GM12873 (cell line): ENCODE measurements around the gene UBTFL1.

Experiments
- TF ChIP-seq, protein P1 (sequence below): IDR thresholded peaks from 2 replicates; pipeline ENCODE4 v1.5.1; 2012; ENCODE audit warnings: low read depth, mild to moderate bottlenecking, moderate library complexity, low read length, control low read depth; ENCODE audit not compliant: insufficient read depth; ENCODE audit errors: missing control alignments

The UBTFL1 gene

DNA sequence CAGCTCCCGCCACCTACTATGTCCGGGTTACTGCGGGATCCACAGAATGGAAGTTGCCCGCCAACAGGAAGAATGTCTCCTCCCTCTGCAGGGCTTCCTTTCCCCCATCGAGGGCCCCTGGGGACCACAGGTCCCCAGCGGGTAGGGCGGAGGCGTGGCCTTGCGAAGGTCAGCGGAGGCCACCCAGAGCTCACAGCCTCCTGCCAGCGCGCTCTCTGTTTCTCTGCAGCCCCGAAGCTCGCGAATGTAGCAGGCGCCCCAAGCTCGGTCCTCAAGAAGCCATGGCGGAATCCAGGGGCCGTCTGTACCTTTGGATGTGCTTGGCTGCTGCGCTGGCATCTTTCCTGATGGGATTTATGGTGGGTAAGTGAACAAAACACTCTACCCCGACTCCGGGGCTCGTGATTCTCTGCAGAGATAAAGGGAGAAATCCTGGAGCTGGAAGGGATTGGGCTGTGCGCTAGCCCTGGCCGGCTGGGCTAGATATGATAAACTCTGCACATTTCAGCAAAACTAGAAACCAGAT lies 48.8 kb downstream of the UBTFL1 start, which contains the start of gene NAALAD2:
Gene NAALAD2, plus strand, starts transcription at position 186 of the 526 bp plus-strand sequence. Its CDS starts 96 bp downstream, at position 282.
- TF ChIP-seq, protein P1, sequence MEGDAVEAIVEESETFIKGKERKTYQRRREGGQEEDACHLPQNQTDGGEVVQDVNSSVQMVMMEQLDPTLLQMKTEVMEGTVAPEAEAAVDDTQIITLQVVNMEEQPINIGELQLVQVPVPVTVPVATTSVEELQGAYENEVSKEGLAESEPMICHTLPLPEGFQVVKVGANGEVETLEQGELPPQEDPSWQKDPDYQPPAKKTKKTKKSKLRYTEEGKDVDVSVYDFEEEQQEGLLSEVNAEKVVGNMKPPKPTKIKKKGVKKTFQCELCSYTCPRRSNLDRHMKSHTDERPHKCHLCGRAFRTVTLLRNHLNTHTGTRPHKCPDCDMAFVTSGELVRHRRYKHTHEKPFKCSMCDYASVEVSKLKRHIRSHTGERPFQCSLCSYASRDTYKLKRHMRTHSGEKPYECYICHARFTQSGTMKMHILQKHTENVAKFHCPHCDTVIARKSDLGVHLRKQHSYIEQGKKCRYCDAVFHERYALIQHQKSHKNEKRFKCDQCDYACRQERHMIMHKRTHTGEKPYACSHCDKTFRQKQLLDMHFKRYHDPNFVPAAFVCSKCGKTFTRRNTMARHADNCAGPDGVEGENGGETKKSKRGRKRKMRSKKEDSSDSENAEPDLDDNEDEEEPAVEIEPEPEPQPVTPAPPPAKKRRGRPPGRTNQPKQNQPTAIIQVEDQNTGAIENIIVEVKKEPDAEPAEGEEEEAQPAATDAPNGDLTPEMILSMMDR, result no peak

DNA sequence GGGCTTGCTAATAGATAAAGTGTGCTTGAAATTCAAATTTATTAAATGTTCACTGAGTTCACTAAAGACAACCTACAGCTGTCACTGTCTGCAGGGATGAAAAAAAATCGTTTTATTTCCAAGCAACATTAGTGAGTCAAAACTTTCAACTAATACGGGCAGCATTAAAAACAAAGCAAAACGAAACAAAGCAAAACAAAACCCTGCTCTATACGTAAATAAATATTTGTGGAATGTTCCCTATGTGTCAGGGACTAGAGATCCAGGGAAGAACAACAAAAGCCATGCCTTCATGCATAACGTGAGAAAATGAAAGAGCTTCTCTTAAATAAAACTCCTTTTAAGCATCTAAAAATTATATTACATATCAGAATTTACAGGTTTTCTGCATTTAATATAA lies 49.3 kb downstream of the UBTFL1 start:
- TF ChIP-seq, protein P1, result no peak
